GM19397 (cell line): ENCODE results near the gene ERBB2.
"Not testable (repeated sequence)": the region's sequence is repeated elsewhere in the genome, so short reads cannot be mapped to it uniquely, and the experiment has no call there.

Source experiments
- ATAC-seq: cut with Tn5 transposase; IDR thresholded peaks from one replicate; pipeline ENCODE4 v1.9.1; 2021; ENCODE audit warnings: mild to moderate bottlenecking, moderate library complexity; ENCODE audit not compliant: unreplicated experiment

The ERBB2 gene

DNA sequence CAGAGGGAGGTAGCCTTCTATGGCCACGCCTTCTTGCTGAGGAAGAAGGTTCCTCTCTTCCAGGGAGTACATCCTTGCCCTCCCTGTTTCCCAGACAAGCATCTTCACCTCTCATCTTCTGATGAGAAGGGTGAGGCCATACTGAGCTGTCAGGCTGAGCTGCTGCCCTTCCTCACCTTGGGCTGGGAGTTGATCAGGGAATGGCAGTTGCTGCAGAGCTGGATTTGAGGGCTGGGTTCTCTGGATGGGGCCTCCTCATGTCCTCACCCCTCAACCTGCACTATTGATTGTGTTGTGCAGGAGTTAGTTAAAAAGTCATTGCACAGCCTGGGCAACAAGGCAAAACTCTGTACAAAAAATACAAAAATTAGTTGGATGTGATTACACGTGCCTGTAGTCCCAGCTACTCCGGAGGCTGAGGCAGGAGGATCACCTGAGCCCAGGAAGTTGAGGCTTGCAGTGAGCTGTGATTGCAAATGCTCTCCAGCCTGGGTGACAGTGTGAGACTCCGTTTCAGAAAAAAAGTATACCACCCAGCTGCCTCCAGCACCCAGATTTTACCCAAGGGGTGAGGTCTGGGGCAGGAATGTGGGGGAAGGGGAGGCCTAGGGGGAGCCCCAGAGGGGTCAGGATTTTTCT, 2.0 kb downstream of the ERBB2 start:
- no peak for ATAC-seq

DNA sequence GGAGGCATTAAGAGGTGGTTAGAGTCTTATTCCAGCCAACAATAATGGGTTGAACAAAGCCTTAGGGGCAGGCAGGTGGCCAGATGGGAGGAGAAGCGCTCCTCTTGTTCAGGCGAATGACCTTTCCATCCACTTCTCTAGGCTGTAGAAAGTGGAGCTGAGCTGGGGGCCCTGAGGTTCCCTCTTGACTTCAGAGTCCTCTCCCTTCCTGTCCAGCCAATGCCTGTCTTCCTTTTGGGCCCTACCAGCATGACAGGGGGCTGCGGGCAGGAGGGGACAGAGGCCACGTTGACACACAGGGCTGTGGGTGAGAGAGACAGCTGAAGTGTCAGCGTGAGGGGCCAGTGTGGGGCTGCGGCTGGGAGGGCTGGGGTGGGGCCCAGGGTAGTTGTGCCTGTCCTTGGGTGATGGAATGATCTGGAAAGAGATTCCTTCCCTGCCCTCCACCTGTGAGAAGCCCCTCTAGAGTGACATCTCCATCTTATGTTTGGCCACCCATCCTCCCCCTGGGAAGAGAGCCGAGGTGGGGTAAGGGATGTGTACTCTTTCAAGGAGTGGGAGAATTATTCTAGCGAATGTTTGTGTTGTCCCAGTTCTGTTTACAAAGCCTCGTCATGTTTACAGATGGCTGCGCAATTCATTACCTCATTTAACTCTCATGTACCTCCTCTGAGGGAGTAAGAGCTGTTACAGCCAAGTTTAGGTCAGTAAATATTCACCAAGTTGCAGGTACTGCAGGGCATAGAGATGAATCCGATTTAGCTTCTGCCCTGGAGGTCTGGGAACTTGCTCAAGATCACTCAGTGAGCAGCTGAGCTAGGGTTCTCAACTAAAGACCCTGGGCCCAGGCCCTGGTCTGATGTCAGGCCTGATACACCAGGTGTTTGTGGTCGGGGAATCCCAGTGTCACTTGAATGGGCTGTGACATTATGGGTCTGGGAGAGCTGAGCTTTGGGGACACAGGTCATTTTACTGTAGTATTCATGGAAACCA, 3.3 kb downstream of the ERBB2 start:
- no peak for ATAC-seq

DNA sequence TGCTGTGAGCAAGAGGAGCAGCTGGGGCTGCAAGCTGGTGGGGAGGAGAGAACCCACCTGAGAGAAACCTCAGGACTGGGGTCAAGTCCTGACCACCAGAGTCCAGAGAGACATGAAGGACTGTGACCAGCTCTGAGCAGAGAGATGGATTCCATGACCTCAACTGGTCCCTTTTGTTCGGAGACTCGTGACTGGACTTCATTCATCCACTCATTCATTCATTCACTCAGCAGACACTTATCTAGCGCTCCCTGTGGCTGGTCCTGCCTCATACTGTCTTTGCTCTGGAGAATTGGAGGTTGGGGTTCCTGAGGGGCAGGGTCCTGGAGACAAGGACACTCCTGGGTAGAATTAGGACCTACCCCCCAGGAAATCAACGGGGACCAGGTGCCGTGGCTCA, 4.0 kb downstream of the ERBB2 start:
- no peak for ATAC-seq

DNA sequence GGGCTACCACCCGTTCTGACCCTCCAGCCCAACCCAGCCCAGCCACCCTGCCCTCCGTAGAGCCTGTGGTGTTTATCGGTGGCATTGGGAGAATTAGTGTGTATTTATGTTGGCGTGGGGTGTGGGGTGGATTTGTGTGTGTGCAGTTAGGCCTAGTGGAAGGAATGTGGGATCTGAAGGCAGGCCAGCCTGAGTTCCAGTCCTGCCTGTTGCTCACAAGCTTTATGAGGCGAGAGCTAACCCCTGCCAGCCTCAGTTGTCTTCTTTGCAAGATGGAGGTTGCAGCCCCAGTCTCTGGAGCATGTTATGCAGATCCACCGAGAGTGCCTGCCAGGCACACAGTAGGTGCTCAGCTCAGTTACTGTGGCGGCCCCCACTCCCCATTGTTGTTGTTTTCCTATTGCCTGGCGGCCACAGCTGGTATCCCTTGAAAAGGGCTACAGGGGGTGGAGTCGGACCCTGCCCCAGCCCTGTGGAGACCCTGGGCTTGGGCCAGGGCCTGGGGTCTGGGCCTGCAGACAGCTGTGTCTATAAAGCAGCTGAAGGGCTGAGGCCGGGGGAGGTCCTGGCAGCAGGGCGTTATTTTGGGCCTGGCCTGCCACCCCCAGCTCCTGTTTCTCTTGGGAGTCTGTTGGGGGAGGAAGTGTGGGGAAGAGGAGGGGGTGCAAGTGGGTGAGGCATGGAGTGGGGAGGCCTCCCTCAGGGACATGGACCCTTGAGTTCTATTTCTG, 5.1 kb downstream of the ERBB2 start:
- no peak for ATAC-seq

DNA sequence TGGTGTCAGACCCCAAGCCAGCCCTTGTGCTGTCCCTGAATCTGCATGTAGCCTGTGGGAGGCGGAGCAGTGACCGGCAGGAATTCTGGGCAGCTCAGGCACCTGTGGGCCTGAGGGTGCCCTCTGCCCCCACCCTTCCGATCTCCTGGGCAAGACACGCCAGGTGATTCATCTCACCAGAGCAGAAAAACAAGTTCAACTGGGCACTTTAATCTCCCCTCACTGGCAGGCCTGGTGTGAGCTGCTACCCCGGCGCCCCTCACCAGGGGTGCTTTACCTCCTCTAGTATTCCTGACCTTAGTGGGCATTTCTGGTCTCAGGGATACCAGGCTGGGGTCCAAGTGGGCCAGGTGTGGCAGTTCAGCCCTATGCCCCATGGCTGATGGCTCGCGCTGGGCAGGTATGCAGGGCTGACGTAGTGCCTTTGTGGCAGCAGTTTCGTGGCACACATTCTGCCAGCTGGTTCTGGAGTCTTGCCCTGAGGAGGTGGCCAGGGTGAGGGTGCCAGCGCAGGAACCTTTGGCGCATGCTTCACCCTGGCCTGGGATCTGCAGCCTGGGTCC, 6.0 kb downstream of the ERBB2 start:
- no peak for ATAC-seq

DNA sequence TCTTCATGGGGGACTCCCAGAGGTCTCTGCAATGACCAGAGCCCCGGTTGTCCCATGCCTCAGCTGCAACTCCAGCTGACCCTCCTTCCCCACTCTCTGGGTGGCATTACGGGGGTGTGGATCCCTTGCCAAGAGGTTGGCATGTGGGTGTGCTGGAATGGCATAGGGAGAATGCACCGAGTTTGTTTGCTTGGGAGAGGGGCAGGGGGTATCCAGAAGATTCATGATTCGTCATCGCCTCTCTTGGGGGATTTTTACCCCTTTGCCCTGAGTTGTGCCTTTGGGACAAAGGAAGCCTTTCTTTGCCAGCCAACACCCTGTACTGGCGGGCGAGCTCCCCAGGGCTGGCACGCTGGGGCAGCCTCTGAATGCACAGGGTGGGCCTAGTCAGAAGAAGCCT, 6.5 kb downstream of the ERBB2 start:
- no peak for ATAC-seq

DNA sequence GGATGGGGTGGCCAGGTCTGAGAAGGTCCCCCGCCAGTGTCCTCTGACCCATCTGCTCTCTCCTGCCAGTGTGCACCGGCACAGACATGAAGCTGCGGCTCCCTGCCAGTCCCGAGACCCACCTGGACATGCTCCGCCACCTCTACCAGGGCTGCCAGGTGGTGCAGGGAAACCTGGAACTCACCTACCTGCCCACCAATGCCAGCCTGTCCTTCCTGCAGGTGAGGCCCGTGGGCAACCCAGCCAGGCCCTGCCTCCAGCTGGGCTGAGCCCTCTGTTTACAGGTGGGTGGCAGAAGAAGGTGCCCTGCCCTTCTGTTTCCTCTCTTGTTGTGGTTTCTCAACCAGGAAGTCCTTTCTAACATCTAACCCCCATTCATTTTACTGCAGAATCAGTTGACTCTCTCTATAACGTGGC, 7.1 kb downstream of the ERBB2 start:
- ATAC-seq = no peak

DNA sequence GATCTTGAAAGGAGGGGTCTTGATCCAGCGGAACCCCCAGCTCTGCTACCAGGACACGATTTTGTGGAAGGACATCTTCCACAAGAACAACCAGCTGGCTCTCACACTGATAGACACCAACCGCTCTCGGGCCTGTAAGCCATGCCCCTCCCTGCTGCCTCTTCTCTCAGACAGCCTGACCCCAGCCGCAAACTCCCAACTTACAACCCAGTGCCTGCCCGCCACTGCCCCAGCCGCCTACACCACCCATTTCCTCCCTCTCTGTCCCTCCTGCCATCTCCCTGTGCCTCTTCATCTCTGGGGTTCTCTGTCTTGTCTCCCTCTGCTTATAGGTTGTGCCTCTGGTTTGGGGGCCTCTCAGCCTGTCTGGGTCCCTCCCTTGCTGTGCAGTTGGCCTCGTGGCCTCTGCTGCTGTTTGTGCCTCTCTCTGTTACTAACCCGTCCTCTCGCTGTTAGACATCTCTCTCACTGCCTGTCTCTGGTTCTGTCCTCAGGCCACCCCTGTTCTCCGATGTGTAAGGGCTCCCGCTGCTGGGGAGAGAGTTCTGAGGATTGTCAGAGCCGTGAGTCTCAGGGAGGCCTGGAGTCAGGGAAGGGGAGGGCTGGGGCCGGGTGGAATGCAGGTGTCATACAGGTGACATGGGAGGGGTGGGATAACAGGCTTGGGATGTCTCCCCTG, 9.6 kb downstream of the ERBB2 start:
- no peak for ATAC-seq

DNA sequence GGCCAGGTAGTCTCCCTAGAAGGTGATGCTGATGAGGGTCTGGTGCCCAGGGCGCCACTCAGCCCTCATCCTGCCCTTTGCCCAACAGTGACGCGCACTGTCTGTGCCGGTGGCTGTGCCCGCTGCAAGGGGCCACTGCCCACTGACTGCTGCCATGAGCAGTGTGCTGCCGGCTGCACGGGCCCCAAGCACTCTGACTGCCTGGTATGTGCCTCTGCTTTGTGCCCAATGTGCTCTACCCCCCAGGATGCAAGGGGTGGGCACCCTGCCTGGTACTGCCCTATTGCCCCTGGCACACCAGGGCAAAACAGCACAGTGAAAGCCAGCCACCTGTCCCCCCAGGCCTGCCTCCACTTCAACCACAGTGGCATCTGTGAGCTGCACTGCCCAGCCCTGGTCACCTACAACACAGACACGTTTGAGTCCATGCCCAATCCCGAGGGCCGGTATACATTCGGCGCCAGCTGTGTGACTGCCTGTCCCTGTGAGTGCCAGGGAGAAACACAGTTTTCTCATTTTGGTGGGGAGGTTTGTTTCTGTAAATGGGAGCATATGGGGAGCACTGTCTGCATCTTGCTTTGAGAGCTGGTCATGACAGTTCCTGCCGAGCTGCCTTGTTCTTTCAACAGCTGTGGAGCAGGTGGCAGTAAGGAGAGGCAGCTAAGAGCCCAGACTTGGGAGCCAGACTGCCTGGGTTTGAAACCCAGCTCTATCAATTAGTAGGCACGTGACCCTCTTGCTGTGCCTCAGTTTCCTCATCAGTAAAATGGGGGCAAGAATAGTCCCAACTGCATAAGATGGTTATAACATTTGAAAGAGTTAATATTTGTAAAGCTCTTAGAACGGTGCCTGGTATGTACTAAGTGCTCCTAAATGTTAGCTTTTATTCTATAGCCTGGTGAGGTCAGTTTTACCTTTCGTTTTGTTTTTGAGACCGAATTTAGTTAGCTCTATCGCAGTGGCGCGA, 10.4 kb downstream of the ERBB2 start:
- ATAC-seq = no peak

DNA sequence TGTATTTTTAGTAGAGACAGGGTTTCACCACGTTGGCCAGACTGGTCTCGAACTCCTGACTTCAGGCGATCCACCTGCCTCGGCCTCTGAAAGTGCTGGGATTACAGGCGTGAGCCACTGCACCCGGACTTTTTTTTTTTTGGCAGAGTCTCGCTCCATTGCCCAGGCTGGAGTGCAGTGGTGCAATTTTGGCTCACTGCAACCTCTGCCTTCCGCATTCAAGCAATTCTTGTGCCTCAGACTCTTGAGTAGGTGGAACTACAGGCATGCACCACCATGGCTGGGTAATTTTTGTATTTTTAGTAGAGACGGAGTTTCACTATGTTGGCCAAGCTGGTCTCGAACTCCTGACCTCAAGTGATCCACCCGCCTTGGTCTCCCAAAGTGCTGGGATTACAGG, 11.2 kb downstream of the ERBB2 start:
- ATAC-seq = not testable (repeated sequence)

DNA sequence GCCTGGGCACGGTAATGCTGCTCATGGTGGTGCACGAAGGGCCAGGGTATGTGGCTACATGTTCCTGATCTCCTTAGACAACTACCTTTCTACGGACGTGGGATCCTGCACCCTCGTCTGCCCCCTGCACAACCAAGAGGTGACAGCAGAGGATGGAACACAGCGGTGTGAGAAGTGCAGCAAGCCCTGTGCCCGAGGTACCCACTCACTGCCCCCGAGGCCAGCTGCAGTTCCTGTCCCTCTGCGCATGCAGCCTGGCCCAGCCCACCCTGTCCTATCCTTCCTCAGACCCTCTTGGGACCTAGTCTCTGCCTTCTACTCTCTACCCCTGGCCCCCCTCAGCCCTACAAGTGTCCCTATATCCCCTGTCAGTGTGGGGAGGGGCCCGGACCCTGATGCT, 12.0 kb downstream of the ERBB2 start:
- no peak for ATAC-seq

DNA sequence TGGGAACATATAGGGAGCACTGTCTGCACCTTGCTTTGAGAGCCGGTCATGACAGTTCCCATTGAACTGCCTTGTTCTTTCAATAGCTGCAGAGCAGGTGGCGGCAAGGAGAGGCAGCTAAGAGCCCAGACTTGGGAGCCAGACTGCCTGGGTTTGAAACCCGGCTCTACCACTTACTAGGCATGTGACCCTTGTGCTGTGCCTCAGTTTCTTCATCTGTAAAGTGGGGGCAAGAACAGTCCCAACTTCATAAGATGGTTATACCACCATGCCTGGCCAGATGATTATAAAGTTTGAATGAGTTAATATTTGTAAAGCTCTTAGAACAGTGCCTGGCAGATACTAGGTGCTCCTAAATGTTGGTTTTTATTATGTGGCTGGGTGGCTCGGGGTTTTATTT, 14.4 kb downstream of the ERBB2 start:
- ATAC-seq = no peak

DNA sequence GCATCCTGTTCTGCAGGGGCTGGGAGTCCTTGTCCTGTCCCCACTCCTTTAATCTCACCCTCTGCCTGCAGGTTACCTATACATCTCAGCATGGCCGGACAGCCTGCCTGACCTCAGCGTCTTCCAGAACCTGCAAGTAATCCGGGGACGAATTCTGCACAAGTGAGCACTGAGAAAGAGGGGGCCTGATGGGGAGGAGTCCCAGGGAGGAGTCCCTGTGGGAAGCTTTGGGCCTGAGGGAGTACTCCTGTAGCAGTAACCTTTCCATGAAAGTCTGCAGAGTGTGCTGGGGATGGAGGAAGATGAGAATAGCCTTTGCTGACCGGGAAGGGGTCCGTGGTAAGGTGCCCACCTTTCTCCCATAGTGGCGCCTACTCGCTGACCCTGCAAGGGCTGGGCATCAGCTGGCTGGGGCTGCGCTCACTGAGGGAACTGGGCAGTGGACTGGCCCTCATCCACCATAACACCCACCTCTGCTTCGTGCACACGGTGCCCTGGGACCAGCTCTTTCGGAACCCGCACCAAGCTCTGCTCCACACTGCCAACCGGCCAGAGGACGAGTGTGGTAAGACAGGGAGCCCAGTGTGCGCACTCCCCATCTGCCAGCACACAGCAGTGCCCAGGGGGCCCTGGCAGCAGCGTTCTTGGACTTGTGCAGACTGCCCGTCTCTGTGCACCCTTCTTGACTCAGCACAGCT, 15.7 kb downstream of the ERBB2 start:
- no peak for ATAC-seq

DNA sequence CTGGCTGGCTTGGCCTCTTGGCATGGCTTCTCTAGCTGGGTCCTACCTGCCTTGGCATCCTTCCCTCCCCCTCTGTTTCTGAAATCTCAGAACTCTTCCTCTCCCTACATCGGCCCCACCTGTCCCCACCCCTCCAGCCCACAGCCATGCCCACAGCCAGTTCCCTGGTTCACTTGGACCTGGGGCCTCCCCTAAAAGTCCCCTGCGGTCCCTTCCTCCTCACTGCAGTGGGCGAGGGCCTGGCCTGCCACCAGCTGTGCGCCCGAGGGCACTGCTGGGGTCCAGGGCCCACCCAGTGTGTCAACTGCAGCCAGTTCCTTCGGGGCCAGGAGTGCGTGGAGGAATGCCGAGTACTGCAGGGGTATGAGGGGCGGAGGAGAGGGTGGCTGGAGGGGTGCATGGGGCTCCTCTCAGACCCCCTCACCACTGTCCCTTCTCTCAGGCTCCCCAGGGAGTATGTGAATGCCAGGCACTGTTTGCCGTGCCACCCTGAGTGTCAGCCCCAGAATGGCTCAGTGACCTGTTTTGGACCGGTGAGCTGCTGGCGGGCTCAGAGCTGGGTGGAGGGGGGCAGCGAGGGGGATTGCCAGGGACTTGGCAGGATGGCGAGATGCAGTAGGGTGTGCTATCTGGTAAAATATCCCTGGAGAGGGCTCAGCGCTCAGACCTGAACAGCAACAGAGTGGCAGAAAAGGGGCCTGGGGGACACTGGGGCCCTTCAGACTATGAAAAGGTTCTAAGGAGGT, 16.4 kb downstream of the ERBB2 start:
- ATAC-seq = no peak

DNA sequence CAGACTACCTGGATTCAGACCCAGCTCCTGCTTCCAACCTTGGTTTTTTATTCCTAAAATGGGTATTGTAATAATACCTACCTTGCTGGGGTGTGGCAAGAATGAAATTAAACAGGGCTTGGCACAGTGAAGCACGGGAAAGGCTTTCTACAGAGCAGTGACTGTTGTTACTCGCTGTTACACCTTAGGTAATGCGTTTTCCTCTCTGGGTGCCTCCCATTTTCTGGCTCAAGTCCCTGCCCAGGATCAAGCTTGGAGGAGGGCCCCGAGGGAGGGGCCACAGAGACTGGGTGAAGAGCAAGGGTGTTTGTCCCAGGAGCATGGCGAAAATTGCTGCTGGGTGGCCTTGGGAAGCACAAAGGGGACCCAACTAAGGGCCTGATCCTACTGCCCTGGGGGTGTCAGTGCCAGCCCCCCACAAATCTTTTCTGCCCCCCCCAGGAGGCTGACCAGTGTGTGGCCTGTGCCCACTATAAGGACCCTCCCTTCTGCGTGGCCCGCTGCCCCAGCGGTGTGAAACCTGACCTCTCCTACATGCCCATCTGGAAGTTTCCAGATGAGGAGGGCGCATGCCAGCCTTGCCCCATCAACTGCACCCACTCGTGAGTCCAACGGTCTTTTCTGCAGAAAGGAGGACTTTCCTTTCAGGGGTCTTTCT, 17.1 kb downstream of the ERBB2 start:
- no peak for ATAC-seq

DNA sequence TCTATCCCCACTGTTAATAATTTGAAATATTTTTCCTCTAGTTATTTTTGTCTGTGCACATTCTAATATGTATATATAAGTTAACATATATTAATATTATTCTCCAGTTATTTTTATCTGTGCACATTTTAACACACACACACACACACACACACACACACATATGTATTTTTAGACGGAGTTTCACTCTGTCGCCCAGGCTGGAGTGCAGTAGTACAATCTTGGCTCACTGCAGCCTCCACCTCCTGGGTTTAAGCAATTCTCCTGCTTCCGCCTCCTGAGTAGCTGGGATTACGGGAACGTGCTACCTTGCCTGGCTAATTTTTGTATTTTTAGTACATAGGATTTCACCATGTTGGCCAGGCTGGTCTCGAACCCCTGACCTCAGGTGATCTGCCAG, 17.8 kb downstream of the ERBB2 start:
- no peak for ATAC-seq

DNA sequence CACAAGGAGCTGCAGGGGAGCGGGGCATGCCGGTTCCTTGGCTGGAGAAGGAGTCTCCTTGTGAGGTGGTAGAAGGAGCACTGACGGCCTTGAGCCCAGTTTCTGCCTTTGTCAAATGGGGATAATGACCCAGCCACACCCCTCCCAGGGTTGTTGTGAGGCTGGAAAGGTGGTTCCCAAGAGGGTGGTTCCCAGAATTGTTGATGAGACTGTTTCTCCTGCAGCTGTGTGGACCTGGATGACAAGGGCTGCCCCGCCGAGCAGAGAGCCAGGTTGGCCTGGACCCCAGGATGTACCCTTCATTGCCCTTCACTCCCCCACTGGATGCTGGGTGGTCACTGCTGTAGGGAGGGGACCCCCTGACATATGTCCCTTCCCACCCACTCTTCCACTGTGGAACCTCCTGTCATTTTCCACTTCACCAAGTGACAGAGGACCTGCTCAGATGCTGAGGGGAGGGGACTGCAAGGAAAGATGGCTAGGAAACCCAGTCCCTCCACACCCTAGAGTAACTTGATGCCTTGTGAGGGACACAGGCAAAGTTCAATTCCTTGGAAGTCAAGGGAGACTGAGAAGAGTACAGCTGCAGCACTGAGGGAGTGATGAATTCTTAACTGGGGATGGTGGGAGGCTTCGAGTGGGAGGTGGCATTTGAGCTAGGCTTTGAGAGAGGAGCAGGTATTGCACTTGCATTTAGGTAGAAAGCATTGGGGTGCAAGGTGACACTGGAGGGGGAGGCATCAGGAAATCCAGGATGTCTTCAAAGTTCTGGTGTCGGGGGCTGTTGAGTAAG, 19.9 kb downstream of the ERBB2 start:
- ATAC-seq = no peak
